HG03066 (cell line): ENCODE measurements around the gene DRC3.

Experiments
- ATAC-seq: cut with Tn5 transposase; IDR thresholded peaks from one replicate; pipeline ENCODE4 v1.9.1; 2021; ENCODE audit warnings: low read depth; ENCODE audit not compliant: unreplicated experiment

Gene DRC3

GRCh38 chr17:18041776-18042175, 69.1 kb downstream of the DRC3 start:
- no peak for ATAC-seq

DNA sequence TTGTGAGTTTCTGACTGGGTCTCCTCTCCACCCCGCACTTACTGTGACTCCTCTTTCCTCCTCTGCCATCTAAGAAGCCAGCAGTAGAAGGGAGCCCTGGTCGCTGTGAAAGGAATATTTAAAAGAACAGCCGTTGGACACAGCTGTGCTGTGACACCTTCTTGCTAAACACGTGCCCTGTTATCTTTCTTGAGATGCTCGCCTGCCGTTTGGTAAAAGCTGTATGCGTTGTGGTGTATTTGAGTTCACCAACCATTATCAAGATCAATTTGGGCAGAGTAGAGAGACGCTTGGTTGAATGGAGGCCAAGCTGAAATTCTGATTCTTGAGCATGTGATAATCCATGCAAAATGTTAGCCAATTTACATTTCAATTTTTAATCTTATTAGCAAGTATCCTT, 70.3 kb downstream of the DRC3 start:
- no peak for ATAC-seq

- ATAC-seq: no peak
These were observed 70.8 kb downstream of the DRC3 start for GRCh38 chr17:18043491-18043890.

DNA sequence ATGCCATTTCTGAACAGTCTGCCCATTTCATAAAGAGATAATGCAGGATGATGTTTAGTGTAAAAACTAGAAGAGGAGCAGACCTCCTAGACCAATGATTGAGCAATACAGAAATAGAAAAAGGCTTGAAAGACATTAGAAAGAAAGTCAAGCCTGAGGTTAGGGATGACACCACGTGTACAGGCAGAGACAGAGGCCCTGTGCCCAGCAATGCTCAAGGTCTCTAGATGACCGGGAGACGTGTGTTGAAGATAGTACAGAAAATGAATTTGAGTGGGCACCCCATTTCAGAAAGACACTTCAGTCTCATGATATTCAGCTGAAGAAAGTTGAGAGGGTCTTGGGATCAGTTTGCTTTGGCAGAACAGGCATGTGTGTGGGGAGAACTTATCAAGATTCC, 71.9 kb downstream of the DRC3 start:
- no peak for ATAC-seq

- no peak for ATAC-seq
These were observed 73.2 kb downstream of the DRC3 start for GRCh38 chr17:18045691-18046350.

DNA sequence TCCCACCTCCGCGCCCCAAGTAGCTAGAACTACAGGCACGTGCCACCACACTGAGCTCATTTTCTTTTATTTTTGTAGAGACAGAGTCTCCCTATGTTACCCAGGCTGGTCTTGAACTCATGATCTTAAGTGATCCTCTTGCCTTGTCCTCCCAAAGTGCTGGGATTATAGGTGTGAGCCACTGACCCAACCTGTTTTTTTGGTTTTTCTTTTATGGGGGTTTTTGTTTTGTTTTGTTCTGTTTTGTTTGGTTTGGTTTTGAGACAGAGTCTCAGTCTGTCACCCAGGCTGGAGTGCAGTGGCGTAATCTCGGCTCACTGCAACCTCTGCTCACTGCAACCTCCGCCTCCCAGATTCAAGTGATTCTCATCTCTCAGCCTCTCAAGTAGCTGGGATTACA, 82.9 kb downstream of the DRC3 start:
- ATAC-seq: no peak

DNA sequence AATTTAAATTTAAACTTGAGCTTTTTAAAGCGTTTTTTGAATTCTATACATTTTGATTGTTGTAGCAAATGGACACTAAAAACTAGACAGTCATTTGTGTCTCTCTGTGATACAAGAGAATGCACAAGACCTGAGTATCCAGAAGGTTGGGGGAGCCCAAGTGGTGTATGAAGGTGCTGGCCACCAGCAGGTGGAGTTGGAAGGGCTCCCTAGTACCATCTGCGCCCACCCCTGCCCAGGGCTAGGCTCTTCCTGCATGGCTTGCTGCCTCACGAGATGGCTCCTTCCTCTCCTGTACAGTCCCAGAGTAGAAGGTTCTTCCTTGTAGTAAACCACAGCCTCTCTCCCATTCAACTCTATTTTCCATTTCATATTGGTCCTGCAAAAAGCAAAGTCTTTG, 83.6 kb downstream of the DRC3 start:
- no peak for ATAC-seq

GRCh38 chr17:18059283-18059682, 86.6 kb downstream of the DRC3 start:
- no peak for ATAC-seq

DNA sequence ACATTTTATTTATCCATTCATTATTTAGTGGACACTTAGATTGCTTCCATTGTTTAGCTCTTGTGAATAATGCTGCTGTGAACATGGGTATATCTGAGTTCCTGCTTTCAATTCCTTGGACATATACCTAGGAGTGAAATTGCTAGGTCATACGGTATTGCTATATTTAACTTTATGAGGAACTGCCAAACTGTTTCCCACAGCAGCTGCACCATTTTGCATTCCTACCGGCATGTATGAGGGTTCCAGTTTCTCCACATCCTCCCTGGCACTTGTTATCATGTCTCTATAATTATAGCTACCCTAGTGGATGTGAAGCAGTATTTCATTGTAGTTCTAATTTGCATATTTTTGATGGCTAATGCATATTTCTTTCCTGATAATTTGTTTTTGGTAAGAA, 91.4 kb downstream of the DRC3 start:
- no peak for ATAC-seq

DNA sequence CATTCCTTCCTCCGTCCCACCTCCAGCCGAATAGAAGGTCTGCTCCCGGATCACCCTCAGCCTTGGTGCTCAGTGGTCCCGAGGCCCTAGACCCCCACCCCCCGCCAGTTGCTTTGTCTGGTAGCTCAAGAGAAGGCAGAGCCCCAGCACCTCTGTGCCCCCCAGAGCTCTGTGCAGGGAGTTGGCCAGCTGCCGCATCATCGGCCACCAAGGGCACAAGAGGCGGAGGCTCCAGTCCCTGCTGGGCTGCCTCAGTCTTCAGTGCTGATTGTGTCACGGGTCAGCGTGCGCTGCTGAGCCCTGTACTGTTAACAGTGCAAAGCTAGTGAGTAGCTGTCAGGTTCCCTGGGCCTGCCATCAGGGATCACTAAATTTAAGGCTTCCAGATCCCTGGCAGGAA, 92.9 kb downstream of the DRC3 start:
- ATAC-seq: no peak
